Adrenal gland (tissue), 12 donors: ENCODE results near the gene SDR42E1. TPM values are rescaled to one million over a fixed set of nuclear protein-coding genes. Genes with fewer than 3 reads are reported as not detected.

ENCODE experiments used
- DNase-seq, 7 donors: peaks; one replicate each; pipeline ENCODE4 v3.0.0-alpha.2; 2019 to 2020
- H3K27ac ChIP-seq, 5 donors: fragments of 200-600 bp; sonication (generic) in 4 of 5; 1 replicate in 3 of 5; 2 replicates in 2 of 5; pipeline versions ENCODE4 v1.5.1 to v1.8.0; 2016 to 2020; ENCODE audit warnings: mild to moderate bottlenecking in 1 of 5
- H3K27me3 ChIP-seq: fragments of 200-600 bp; 2 replicates; pipeline ENCODE4 v1.8.0; 2021
- H3K36me3 ChIP-seq, 2 donors: fragments of 200-600 bp; replicated peaks in 1 of 2; 1 replicate in 1 of 2; 2 replicates in 1 of 2; pipeline versions ENCODE4 v1.5.1 to v1.8.0; 2018 to 2022
- H3K4me1 ChIP-seq, 2 donors: fragments of 200-600 bp; replicated peaks in 1 of 2; 1 replicate in 1 of 2; 2 replicates in 1 of 2; pipeline versions ENCODE4 v1.5.1 to v1.8.0; 2018 to 2021
- H3K4me3 ChIP-seq, 4 donors: fragments of 200-600 bp; sonication (generic) in 3 of 4; one replicate each; pipeline ENCODE4 v1.5.1; 2016 to 2018
- H3K9me3 ChIP-seq, 3 donors: fragments of 200-600 bp; sonication (generic) in 1 of 3; replicated peaks in 1 of 3; 1 replicate in 2 of 3; 2 replicates in 1 of 3; pipeline versions ENCODE4 v1.5.1 to v1.8.0; 2016 to 2021
- POLR2A ChIP-seq, 2 donors: fragments of 450-650 bp; IDR thresholded peaks; one replicate each; pipeline ENCODE4 v1.6.1; 2017; ENCODE audit warnings: antibody characterized with exemption in 2 of 2, mild to moderate bottlenecking in 2 of 2, moderate library complexity in 1 of 2
- WGBS, 4 donors: extraction: QIAGEN DNeasy Blood & Tissue Kit in 2 of 4; methylation state at CpG; one replicate each; pipeline versions ENCODE4 v1.1.5 to v1.1.7; 2013 to 2017; 5-methylcytosine and 5-hydroxymethylcytosine counted together
- intact Hi-C, 2 donors: fragments of 100-400 bp; cut with DNase I; formaldehyde crosslinking; loops; one replicate each; pipeline versions ENCODE4 v1.14.1 to v1.15.0; 2022 to 2023
- polyA plus RNA-seq, 3 donors: library from polyadenylated mRNA; stranded (reverse); fragments of 200-250 nt in 2 of 3; fragments of 350-450 nt in 1 of 3; fragmentation: Illumina TruSeq in 1 of 3; extraction: RNeasy Lipid Tissue Mini Kit (QIAGEN cat#74804) in 1 of 3; gene quantifications; one replicate each; pipeline ENCODE4 v1.2.3, GENCODE V29; 2013 to 2014
- total RNA-seq, 9 donors: library from RNA; depleted of rRNA in 4 of 9; stranded (reverse); fragments of >200 nt in 4 of 9; fragments of 120-200 nt in 1 of 9; fragmentation: NEBNext Ultra II Directional in 1 of 9; extraction: Animal tissue kit (Norgen Biotek cat#: 25700) in 1 of 9; gene quantifications; one replicate each; pipeline versions ENCODE4 v1.1.0 to v1.2.4, GENCODE V29; 2013 to 2023
- TF ChIP-seq, protein P1 (sequence below), 6 experiments: fragments of 450-650 bp in 4 of 6; fragments of 200-600 bp in 2 of 6; sonication (generic) in 1 of 6; IDR thresholded peaks; 1 replicate in 5 of 6; 2 replicates in 1 of 6; pipeline versions ENCODE4 v1.5.1 to v1.8.0; 2016 to 2021; ENCODE audit warnings: antibody characterized with exemption in 6 of 6, mild to moderate bottlenecking in 2 of 6, moderate library complexity in 1 of 6
- donor health status: healthy with polysubstance abuse.
- donor health status: Bipolar disorder and iron deficiency.
- donor health status: DM: yes; HTN: yes; CAD: no.
- donor health status: DM: no; HTN: no; CAD: no.
- donor health status: DM: no; HTN: no; CAD: no.
- donor health status: DM: yes; HTN: yes; CAD: no.

The SDR42E1 gene
- total and polyA plus RNA-seq, 12 donors, result 0.10 to 0.94 (median 0.28) TPM; not detected in 1

DNA sequence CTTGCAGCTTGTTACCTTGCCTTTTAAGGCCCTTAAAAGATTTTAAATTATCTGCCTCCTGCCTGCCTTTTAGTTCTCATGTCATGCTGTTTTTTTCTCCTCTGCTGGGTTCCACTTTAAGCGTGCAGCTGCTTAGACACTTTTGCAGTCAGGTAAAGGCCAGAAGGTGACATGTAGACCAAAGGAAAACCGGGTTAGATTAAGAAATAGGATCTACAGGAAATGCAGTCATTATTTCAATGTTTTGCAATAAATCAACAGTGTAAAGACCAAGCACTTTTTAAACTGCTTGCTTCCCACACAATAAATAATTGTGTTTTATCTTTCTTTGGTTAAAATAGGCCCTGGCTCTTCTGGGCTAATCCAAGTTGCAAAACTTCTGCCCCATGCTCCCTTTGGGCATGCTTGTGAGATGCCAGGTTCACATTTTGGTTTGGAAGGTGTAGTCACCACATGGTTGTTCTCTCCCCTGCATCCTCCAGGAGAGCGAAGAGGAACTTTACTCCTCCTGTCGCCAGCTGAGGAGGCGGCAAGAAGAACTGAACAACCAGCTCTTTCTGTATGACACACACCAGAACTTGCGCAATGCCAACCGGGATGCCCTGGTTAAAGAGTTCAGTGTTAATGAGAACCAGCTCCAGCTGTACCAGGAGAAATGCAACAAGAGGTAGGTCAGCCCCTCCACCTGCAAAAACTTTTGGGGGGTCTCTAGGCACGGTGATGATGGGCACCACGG is 54.9 kb downstream of the SDR42E1 start:
- intact Hi-C loops, result no loop called here
- Histone ChIP-seq H3K27ac (no peak overlapping the region), H3K4me1 (no peaks in the 10 kb centered on the region), H3K9me3 (peaks cover 0 to 6% (median 5%) of the 10 kb centered on the region in 3 donors), H3K36me3 (no peaks in the 10 kb centered on the region), H3K27me3 (no peaks in the 10 kb centered on the region), H3K4me3 (no peak overlapping the region)
- no peak for DNase-seq
- no peak for TF ChIP-seq POLR2A (IDR thresholded peaks at IDR 0.05)
- TF ChIP-seq, protein P1, sequence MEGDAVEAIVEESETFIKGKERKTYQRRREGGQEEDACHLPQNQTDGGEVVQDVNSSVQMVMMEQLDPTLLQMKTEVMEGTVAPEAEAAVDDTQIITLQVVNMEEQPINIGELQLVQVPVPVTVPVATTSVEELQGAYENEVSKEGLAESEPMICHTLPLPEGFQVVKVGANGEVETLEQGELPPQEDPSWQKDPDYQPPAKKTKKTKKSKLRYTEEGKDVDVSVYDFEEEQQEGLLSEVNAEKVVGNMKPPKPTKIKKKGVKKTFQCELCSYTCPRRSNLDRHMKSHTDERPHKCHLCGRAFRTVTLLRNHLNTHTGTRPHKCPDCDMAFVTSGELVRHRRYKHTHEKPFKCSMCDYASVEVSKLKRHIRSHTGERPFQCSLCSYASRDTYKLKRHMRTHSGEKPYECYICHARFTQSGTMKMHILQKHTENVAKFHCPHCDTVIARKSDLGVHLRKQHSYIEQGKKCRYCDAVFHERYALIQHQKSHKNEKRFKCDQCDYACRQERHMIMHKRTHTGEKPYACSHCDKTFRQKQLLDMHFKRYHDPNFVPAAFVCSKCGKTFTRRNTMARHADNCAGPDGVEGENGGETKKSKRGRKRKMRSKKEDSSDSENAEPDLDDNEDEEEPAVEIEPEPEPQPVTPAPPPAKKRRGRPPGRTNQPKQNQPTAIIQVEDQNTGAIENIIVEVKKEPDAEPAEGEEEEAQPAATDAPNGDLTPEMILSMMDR (IDR thresholded peaks at IDR 0.05), result no peak
- 71 to 89% (median 78%) methylated on average over 7 to 9 of the region's 9 CpGs for WGBS, 4 donors

DNA sequence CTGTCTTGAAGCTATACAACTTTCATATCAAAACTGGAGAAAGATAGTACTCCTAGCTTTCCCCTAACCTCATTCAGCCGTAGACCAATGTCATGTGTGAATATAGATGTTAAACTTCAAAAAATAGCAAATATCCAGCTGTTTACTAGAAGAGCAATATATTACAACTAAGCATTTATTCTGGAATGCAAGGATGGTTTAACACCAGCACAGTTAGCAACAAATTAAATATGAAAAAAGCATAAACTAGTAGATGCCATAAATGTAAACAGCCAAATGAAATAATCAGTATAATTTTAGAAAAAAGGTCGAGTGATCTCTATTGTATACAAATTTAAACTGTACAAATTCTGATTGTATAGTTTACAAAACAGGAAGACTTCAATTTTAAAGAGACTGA is 59.7 kb downstream of the SDR42E1 start:
- DNase-seq, result no peak
- no peaks in the 10 kb centered on the region for H3K4me1 ChIP-seq
- H3K27ac ChIP-seq, result no peak overlapping the region
- peaks cover 0 to 14% (median 9%) of the 10 kb centered on the region in 3 donors for H3K9me3 ChIP-seq
- H3K27me3 ChIP-seq, result no peaks in the 10 kb centered on the region
- 57 to 76% (median 71%) methylated on average over 2 of the region's 2 CpGs for WGBS, 4 donors
- H3K36me3 ChIP-seq, result peaks cover 0 to 3% of the 10 kb centered on the region in 2 donors
- intact Hi-C loops, result no loop called here
- no peak overlapping the region for H3K4me3 ChIP-seq
- no peak for TF ChIP-seq POLR2A (IDR thresholded peaks at IDR 0.05)
- TF ChIP-seq, protein P1 (IDR thresholded peaks at IDR 0.05), result no peak

DNA sequence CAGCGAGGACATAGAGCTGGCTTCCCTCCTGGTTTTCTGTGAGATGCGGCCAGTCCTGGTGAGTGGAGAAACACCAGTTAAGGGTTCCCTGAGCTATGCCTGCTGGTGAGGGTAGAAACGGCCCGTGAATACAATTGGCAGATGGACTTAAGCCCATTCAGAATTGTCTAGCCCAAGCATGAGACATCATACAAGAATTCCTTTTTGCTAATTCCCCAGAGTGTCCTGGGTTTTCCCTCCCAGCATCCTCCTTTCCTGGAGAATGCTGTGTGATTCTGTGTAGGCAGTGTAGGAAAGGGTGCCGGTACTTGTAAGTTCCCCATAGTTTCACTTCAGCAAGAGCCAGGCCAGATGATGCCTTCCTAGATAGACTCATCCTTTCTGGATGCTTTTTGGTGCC is 65.1 kb downstream of the SDR42E1 start:
- intact Hi-C loops, result no loop called here
- Histone ChIP-seq H3K4me3 (no peak overlapping the region), H3K27me3 (no peaks in the 10 kb centered on the region), H3K36me3 (peaks cover 0 to 3% of the 10 kb centered on the region in 2 donors), H3K4me1 (no peaks in the 10 kb centered on the region), H3K27ac (no peak overlapping the region), H3K9me3 (peaks cover 0 to 6% (median 2%) of the 10 kb centered on the region in 3 donors)
- TF ChIP-seq, protein P1 (IDR thresholded peaks at IDR 0.05), result no peak
- 90 to 98% (median 92%) methylated on average over 5 of the region's 5 CpGs for WGBS, 4 donors
- no peak for DNase-seq

DNA sequence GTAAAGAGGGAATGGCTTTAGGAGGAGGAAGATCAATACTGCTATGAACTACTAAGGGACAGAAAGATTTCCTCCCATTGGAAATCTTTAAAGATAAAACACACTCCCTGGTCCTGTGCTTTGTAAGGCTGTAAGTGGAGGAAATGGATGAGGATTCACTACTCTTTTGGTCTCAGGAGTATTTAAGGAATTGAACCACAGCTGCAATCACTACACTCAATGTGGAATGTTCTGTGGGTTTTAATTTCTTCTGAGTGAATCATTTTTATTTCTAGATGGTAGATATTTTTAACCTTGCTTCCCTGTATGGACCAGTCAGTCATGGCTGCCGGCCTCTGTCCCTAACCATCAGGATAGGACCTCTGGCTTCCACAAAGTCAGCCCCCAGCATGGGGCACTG is 65.6 kb downstream of the SDR42E1 start:
- no peaks in the 10 kb centered on the region for H3K27me3 ChIP-seq
- no peaks in the 10 kb centered on the region for H3K4me1 ChIP-seq
- DNase-seq, result no peak
- 83 to 91% (median 87%) methylated on average over 1 of the region's 1 CpG for WGBS, 4 donors
- no peak overlapping the region for H3K4me3 ChIP-seq
- H3K9me3 ChIP-seq, result peaks cover 0 to under 1% (median 0%) of the 10 kb centered on the region in 3 donors
- TF ChIP-seq, protein P1 (IDR thresholded peaks at IDR 0.05), result no peak
- intact Hi-C loops, result no loop called here
- H3K27ac ChIP-seq, result no peak overlapping the region
- peaks cover 0 to 3% of the 10 kb centered on the region in 2 donors for H3K36me3 ChIP-seq
